ENCODE results near the gene GJD2. TPM values are rescaled to one million over a fixed set of nuclear protein-coding genes. Genes with fewer than 3 reads are reported as not detected.

The GJD2 gene
- total RNA-seq, 2 experiments from 2014 or later, result not detected

GRCh38 chr15:34786206-34786605 is 31.4 kb upstream of the GJD2 start:
- Mint-ChIP-seq H3K9me3 (peaks cover 5% of the 10 kb centered on the region), H3K36me3 (no peaks in the 10 kb centered on the region), H3K4me3 (no peak overlapping the region), H3K27me3 (peaks cover 19% of the 10 kb centered on the region), H3K27ac (no peak overlapping the region), H3K4me1 (no peaks in the 10 kb centered on the region)
- no peak for DNase-seq

GRCh38 chr15:34783991-34784390 is 29.2 kb upstream of the GJD2 start:
- Mint-ChIP-seq H3K36me3 (no peaks in the 10 kb centered on the region), H3K9me3 (peaks cover 12% of the 10 kb centered on the region), H3K27ac (no peak overlapping the region), H3K4me1 (no peaks in the 10 kb centered on the region), H3K27me3 (peaks cover 15% of the 10 kb centered on the region), H3K4me3 (no peak overlapping the region)
- no peak for DNase-seq

- DNase-seq, result no peak
- no peak overlapping the region for H3K27ac Mint-ChIP-seq
- peaks cover 12% of the 10 kb centered on the region for H3K9me3 Mint-ChIP-seq
- no peak overlapping the region for H3K4me3 Mint-ChIP-seq
- peaks cover 15% of the 10 kb centered on the region for H3K27me3 Mint-ChIP-seq
- no peaks in the 10 kb centered on the region for H3K36me3 Mint-ChIP-seq
- H3K4me1 Mint-ChIP-seq, result no peaks in the 10 kb centered on the region
Observed at GRCh38 chr15:34783431-34783830, 28.6 kb upstream of the GJD2 start.

DNA sequence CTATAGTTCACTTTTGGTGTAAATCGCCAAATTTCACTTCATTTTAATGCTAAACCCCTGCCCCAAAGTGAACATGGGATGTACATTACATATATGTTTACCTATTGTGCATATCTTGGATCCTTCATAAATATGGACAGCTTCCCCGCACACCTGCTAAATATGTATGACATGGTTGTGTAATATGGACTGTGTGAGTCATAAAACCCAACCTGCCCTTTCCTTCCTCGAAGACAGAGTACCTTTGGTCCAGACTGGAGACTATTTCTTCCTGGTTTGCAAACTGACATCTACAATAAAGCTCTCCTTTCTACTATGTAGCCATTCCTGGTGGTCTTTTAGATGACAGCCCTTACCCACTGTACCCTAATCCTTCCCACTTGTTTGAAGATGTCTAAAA is 28.1 kb upstream of the GJD2 start:
- Mint-ChIP-seq H3K36me3 (no peaks in the 10 kb centered on the region), H3K27ac (no peak overlapping the region), H3K4me1 (no peaks in the 10 kb centered on the region), H3K27me3 (peaks cover 15% of the 10 kb centered on the region), H3K4me3 (no peak overlapping the region), H3K9me3 (peaks cover 12% of the 10 kb centered on the region)
- no peak for DNase-seq

DNA sequence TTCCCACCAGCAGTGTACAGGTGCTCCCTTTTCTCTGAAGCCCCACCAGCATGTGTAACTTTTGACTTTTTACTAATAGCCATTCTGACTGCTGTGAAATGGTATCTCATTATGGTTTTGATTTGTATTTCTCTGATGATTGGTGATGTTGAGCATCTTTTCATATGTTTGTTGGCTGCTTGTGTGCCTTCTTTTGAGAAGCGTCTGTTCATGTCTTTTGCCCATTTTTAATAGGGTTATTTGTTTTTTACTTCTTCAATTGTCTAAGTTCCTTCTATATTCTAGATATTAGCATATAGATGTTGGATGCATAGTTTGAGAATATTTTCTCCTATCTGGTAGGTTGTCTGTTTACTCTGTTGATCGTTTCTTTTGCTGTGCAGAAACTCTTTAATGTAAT is 25.9 kb upstream of the GJD2 start:
- Mint-ChIP-seq H3K9me3 (peaks cover 12% of the 10 kb centered on the region), H3K4me3 (no peak overlapping the region), H3K4me1 (no peaks in the 10 kb centered on the region), H3K36me3 (no peaks in the 10 kb centered on the region), H3K27ac (no peak overlapping the region), H3K27me3 (peaks cover 15% of the 10 kb centered on the region)
- no peak for DNase-seq

DNA sequence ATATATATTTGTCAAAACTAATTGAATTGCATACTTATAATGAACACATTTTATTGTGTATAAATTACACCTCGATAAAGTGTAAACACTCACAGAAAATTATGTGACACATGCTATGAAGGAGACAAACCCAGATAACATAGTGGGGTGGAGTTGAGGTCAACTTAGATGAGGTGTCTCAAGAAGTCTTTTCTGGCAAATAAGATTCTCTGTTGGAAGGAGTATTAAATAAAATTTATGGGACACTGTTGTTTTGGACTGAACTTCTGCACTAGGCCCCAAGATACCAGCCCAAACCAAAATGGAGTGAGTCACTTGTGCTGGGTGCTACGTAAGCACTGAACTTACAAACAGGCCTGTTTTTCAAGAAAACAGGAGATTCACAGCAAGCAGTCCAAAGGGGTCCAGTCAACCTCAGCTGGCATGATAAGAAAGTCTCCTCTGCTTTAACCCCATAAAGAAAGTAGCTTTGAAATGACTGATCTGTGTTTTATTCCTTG is 21.9 kb upstream of the GJD2 start:
- H3K9me3 Mint-ChIP-seq, result peaks cover 10% of the 10 kb centered on the region
- no peaks in the 10 kb centered on the region for H3K36me3 Mint-ChIP-seq
- H3K4me1 Mint-ChIP-seq, result no peaks in the 10 kb centered on the region
- no peak overlapping the region for H3K27ac Mint-ChIP-seq
- H3K4me3 Mint-ChIP-seq, result no peak overlapping the region
- H3K27me3 Mint-ChIP-seq, result peaks cover 15% of the 10 kb centered on the region
- no peak for DNase-seq

- no peak overlapping the region for H3K4me3 Mint-ChIP-seq
- no peaks in the 10 kb centered on the region for H3K4me1 Mint-ChIP-seq
- no peak for DNase-seq
- no peaks in the 10 kb centered on the region for H3K36me3 Mint-ChIP-seq
- H3K27me3 Mint-ChIP-seq, result peaks cover 22% of the 10 kb centered on the region
- H3K27ac Mint-ChIP-seq, result no peak overlapping the region
- H3K9me3 Mint-ChIP-seq, result no peaks in the 10 kb centered on the region
Observed at GRCh38 chr15:34773917-34774316, 19.1 kb upstream of the GJD2 start.

GRCh38 chr15:34773013-34773412 is 18.2 kb upstream of the GJD2 start:
- Mint-ChIP-seq H3K4me3 (no peak overlapping the region), H3K27ac (no peak overlapping the region), H3K4me1 (no peaks in the 10 kb centered on the region), H3K9me3 (no peaks in the 10 kb centered on the region), H3K36me3 (no peaks in the 10 kb centered on the region), H3K27me3 (peaks cover 22% of the 10 kb centered on the region)
- DNase-seq, result no peak

DNA sequence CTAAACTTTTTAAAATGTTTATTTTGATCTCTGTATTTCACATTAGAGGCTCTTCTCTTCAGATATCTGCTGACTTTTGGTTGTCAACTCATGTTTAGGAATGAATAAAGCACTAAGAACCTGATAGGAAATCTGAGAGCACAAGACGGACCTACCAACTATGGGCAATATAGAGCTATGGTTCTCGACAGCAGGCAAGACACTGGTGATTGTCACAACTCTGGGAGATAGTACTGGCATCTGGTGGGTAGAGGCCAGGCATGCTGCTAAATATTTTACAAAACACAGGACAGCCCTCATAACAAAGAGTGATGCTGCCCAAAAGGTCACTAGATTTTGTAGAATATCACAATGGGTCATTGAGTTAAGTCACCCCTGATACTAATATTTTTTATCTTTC is 17.5 kb upstream of the GJD2 start:
- Mint-ChIP-seq H3K27ac (no peak overlapping the region), H3K4me3 (no peak overlapping the region), H3K27me3 (peaks cover 22% of the 10 kb centered on the region), H3K4me1 (no peaks in the 10 kb centered on the region), H3K9me3 (no peaks in the 10 kb centered on the region), H3K36me3 (no peaks in the 10 kb centered on the region)
- no peak for DNase-seq

GRCh38 chr15:34769711-34770110 is 14.9 kb upstream of the GJD2 start:
- H3K4me1 Mint-ChIP-seq, result no peaks in the 10 kb centered on the region
- DNase-seq, result no peak
- no peak overlapping the region for H3K27ac Mint-ChIP-seq
- no peak overlapping the region for H3K4me3 Mint-ChIP-seq
- H3K36me3 Mint-ChIP-seq, result no peaks in the 10 kb centered on the region
- H3K9me3 Mint-ChIP-seq, result no peaks in the 10 kb centered on the region
- H3K27me3 Mint-ChIP-seq, result peaks cover 18% of the 10 kb centered on the region

GRCh38 chr15:34768530-34768929 is 13.7 kb upstream of the GJD2 start:
- no peaks in the 10 kb centered on the region for H3K9me3 Mint-ChIP-seq
- H3K4me3 Mint-ChIP-seq, result no peak overlapping the region
- no peaks in the 10 kb centered on the region for H3K36me3 Mint-ChIP-seq
- peaks cover 14% of the 10 kb centered on the region for H3K27me3 Mint-ChIP-seq
- no peak for DNase-seq
- H3K27ac Mint-ChIP-seq, result no peak overlapping the region
- no peaks in the 10 kb centered on the region for H3K4me1 Mint-ChIP-seq

GRCh38 chr15:34765741-34766140 is 10.9 kb upstream of the GJD2 start:
- Mint-ChIP-seq H3K27ac (no peak overlapping the region), H3K4me3 (no peak overlapping the region), H3K27me3 (peaks cover 7% of the 10 kb centered on the region), H3K36me3 (no peaks in the 10 kb centered on the region), H3K9me3 (no peaks in the 10 kb centered on the region), H3K4me1 (no peaks in the 10 kb centered on the region)
- no peak for DNase-seq

DNA sequence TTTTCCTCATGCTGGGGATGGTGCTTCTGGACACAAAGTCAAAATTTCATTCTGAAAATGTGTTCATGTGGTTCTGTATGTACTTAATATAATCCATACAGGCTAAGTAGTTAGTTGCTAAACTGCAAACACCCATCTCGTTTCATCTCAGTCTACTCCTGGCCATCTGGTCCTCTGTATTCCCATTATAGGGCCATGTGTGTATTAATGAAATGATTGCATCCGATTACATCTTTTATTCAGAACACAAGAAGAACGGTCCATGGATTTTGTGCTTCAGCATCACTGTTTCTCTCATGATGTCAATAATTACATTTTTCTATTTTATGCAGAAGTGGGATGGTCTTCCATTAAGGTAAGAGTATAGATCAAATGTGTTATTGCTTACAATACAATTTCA is 6.1 kb upstream of the GJD2 start:
- H3K27me3 Mint-ChIP-seq, result peaks cover 32% of the 10 kb centered on the region
- no peak overlapping the region for H3K4me3 Mint-ChIP-seq
- no peak overlapping the region for H3K27ac Mint-ChIP-seq

GRCh38 chr15:34759992-34760391 is 5.2 kb upstream of the GJD2 start:
- Mint-ChIP-seq H3K36me3 (no peaks in the 10 kb centered on the region), H3K4me3 (no peak overlapping the region), H3K27me3 (peaks cover 41% of the 10 kb centered on the region), H3K4me1 (no peaks in the 10 kb centered on the region), H3K27ac (no peak overlapping the region), H3K9me3 (no peaks in the 10 kb centered on the region)
- no peak for DNase-seq

More for the DNA sequence above, 6.1 kb upstream of the GJD2 start:
- Mint-ChIP-seq H3K36me3 (no peaks in the 10 kb centered on the region), H3K9me3 (no peaks in the 10 kb centered on the region), H3K4me1 (no peaks in the 10 kb centered on the region)
- no peak for DNase-seq

- Mint-ChIP-seq H3K4me1 (no peaks in the 10 kb centered on the region), H3K27me3 (peaks cover 41% of the 10 kb centered on the region)
Observed at GRCh38 chr15:34759347-34759746, 4.5 kb upstream of the GJD2 start.

GRCh38 chr15:34757262-34757661 is 2.5 kb upstream of the GJD2 start:
- no peak overlapping the region for H3K27ac Mint-ChIP-seq
- peaks cover 59% of the 10 kb centered on the region for H3K27me3 Mint-ChIP-seq
- no peaks in the 10 kb centered on the region for H3K9me3 Mint-ChIP-seq
- no peaks in the 10 kb centered on the region for H3K4me1 Mint-ChIP-seq
- no peak overlapping the region for H3K4me3 Mint-ChIP-seq
- H3K36me3 Mint-ChIP-seq, result no peaks in the 10 kb centered on the region
- DNase-seq, result no peak

More at GRCh38 chr15:34759347-34759746, 4.5 kb upstream of the GJD2 start:
- DNase-seq, result no peak
- Mint-ChIP-seq H3K9me3 (no peaks in the 10 kb centered on the region), H3K36me3 (no peaks in the 10 kb centered on the region), H3K4me3 (no peak overlapping the region), H3K27ac (no peak overlapping the region)

GRCh38 chr15:34755419-34755773 is 598 bp upstream of the GJD2 start:
- H3K4me1 Mint-ChIP-seq, result no peaks in the 10 kb centered on the region
- H3K27me3 Mint-ChIP-seq, result peaks cover 65% of the 10 kb centered on the region
- no peak overlapping the region for H3K4me3 Mint-ChIP-seq
- no peak for DNase-seq
- no peaks in the 10 kb centered on the region for H3K36me3 Mint-ChIP-seq
- H3K9me3 Mint-ChIP-seq, result no peaks in the 10 kb centered on the region
- H3K27ac Mint-ChIP-seq, result no peak overlapping the region
